HCT116 (cell line): Measurements from ENCODE around the gene CEP152.

ENCODE experiments used
- CEBPB ChIP-seq: IDR thresholded peaks from 2 replicates; pipeline ENCODE4 v1.6.1; 2012; ENCODE audit warnings: low read depth
- EGR1 ChIP-seq: IDR thresholded peaks from 2 replicates; pipeline ENCODE4 v1.6.1; 2012; ENCODE audit warnings: low read depth
- EZH2 ChIP-seq: fragments of 200-600 bp; sonication (generic); IDR thresholded peaks from 2 replicates; pipeline ENCODE4 v1.6.1; 2017; ENCODE audit warnings: antibody characterized with exemption, mixed run types
- JUND ChIP-seq: IDR thresholded peaks from 2 replicates; pipeline ENCODE4 v1.6.1; 2012
- POLR2AphosphoS5 ChIP-seq: IDR thresholded peaks from 2 replicates; pipeline ENCODE4 v1.6.1; 2011; ENCODE audit warnings: mild to moderate bottlenecking, low read depth, low read length, moderate library complexity
- RAD21 ChIP-seq: IDR thresholded peaks from 2 replicates; pipeline ENCODE4 v1.6.1; 2012; ENCODE audit warnings: low read depth, mild to moderate bottlenecking
- SRF ChIP-seq: IDR thresholded peaks from 2 replicates; pipeline ENCODE4 v1.6.1; 2012; ENCODE audit warnings: low read depth
- TCF7L2 ChIP-seq: IDR thresholded peaks from 2 replicates; pipeline ENCODE4 v1.7.0; 2011; ENCODE audit warnings: borderline replicate concordance, inconsistent platforms; ENCODE audit not compliant: insufficient read depth, insufficient read length; ENCODE audit errors: extremely low read depth
- ZNF274 ChIP-seq: fragments of 200-500 bp; sonication (Bioruptor generic); IDR thresholded peaks from 2 replicates; pipeline ENCODE4 v1.6.1; 2014; ENCODE audit warnings: mild to moderate bottlenecking, low read depth, low read length, inconsistent platforms
- TF ChIP-seq, protein P1 (sequence below), 3 experiments: fragments of 200-600 bp in 1 of 3; sonication (generic) in 1 of 3; IDR thresholded peaks in 2 of 3; conservative IDR thresholded peaks in 1 of 3; 2 replicates each; pipeline ENCODE4 v1.5.1; 2012 to 2017; ENCODE audit warnings: low read depth in 2 of 3, low read length in 2 of 3, antibody characterized with exemption in 1 of 3, borderline replicate concordance in 1 of 3, control low read depth in 1 of 3, mild to moderate bottlenecking in 1 of 3, mixed read lengths in 1 of 3, mixed run types in 1 of 3, moderate library complexity in 1 of 3; ENCODE audit not compliant: insufficient read depth in 1 of 3
- TF ChIP-seq, protein P2 (sequence below): IDR thresholded peaks from 2 replicates; pipeline ENCODE4 v1.6.1; 2012
- TF ChIP-seq, protein P3 (sequence below): IDR thresholded peaks from 2 replicates; pipeline ENCODE4 v1.6.1; 2012; ENCODE audit warnings: low read depth

DNA sequence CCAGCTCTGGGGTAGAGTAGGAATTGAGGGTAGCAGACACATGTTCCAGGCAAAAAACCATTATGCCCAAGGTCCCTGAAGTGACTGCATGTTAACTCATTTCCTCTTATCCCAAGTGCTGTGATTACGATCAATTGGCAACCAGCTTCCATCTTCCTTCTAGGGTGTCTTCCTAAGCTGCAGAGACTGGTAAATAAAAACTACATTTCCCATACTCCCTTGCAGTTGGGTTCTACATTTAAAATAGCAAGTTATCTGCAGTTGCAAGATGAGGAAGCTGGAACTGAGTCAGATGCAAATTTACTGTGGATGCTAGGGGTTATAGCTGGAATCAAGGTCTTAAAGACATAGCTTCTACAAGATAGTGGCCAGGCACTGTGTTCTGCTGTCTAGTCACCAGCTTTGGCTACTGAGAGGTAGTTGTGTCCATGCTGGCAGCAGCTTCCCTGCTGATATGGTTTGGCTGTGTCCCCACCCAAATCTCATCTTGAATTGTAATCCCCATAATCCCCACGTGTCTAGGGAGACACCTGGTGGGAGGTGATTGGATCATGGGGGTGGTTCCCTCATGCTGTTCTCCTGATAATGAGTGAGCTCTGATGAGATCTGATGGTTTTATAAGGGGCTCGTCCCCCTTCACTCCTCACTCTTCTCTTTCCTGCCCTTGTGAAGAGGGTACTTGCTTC lies 114.1 kb downstream of the CEP152 start:
- TF ChIP-seq EZH2 (no peak), POLR2AphosphoS5 (no peak), JUND (no peak), SRF (no peak), RAD21 (no peak), TCF7L2 (no peak), CEBPB (no peak), EGR1 (no peak), ZNF274 (no peak)
- TF ChIP-seq, protein P1, sequence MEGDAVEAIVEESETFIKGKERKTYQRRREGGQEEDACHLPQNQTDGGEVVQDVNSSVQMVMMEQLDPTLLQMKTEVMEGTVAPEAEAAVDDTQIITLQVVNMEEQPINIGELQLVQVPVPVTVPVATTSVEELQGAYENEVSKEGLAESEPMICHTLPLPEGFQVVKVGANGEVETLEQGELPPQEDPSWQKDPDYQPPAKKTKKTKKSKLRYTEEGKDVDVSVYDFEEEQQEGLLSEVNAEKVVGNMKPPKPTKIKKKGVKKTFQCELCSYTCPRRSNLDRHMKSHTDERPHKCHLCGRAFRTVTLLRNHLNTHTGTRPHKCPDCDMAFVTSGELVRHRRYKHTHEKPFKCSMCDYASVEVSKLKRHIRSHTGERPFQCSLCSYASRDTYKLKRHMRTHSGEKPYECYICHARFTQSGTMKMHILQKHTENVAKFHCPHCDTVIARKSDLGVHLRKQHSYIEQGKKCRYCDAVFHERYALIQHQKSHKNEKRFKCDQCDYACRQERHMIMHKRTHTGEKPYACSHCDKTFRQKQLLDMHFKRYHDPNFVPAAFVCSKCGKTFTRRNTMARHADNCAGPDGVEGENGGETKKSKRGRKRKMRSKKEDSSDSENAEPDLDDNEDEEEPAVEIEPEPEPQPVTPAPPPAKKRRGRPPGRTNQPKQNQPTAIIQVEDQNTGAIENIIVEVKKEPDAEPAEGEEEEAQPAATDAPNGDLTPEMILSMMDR (IDR thresholded peaks at IDR 0.05 in 2 of 3, conservative IDR thresholded peaks at IDR 0.05 in 1 of 3; ENCODE audit: borderline replicate concordance in 1 of 3, insufficient read depth in 1 of 3, low read depth in 2 of 3, low read length in 2 of 3): no peak
- TF ChIP-seq, protein P2, sequence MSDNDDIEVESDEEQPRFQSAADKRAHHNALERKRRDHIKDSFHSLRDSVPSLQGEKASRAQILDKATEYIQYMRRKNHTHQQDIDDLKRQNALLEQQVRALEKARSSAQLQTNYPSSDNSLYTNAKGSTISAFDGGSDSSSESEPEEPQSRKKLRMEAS: no peak
- TF ChIP-seq, protein P3, sequence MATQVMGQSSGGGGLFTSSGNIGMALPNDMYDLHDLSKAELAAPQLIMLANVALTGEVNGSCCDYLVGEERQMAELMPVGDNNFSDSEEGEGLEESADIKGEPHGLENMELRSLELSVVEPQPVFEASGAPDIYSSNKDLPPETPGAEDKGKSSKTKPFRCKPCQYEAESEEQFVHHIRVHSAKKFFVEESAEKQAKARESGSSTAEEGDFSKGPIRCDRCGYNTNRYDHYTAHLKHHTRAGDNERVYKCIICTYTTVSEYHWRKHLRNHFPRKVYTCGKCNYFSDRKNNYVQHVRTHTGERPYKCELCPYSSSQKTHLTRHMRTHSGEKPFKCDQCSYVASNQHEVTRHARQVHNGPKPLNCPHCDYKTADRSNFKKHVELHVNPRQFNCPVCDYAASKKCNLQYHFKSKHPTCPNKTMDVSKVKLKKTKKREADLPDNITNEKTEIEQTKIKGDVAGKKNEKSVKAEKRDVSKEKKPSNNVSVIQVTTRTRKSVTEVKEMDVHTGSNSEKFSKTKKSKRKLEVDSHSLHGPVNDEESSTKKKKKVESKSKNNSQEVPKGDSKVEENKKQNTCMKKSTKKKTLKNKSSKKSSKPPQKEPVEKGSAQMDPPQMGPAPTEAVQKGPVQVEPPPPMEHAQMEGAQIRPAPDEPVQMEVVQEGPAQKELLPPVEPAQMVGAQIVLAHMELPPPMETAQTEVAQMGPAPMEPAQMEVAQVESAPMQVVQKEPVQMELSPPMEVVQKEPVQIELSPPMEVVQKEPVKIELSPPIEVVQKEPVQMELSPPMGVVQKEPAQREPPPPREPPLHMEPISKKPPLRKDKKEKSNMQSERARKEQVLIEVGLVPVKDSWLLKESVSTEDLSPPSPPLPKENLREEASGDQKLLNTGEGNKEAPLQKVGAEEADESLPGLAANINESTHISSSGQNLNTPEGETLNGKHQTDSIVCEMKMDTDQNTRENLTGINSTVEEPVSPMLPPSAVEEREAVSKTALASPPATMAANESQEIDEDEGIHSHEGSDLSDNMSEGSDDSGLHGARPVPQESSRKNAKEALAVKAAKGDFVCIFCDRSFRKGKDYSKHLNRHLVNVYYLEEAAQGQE: no peak
